ENCODE results near the gene KCNK4. TPM values are rescaled to one million over a fixed set of nuclear protein-coding genes. Genes with fewer than 3 reads are reported as not detected.

The KCNK4 gene
- total RNA-seq, 2 donors from 2014 or later = not detected

GRCh38 chr11:64303109-64304031 lies 12.3 kb downstream of the KCNK4 start:
- TF ChIP-seq CTCF (IDR thresholded peaks at IDR 0.05) (no peak), POLR2A (IDR thresholded peaks at IDR 0.05) (no peak)
- no peak for DNase-seq
- H3K36me3 ChIP-seq (replicated peaks in 1 of 2; ENCODE audit: insufficient read depth in 1 of 2, low read depth in 2 of 2) = no peaks in the 10 kb centered on the region
- peaks cover 49% of the 10 kb centered on the region for H3K4me1 ChIP-seq
- H3K4me3 ChIP-seq = no peak overlapping the region
- peaks cover 0 to 5% of the 10 kb centered on the region in 2 donors for H3K27me3 ChIP-seq
- H3K27ac ChIP-seq = peak overlapping the region in 2 of 4 donors; percentile 80 to 94
- H3K9me3 ChIP-seq = no peaks in the 10 kb centered on the region
- intact Hi-C loops (cut with DNase I) = no loop called here
- WGBS, 2 donors = 71 to 73% methylated on average over 11 to 13 of the region's 13 CpGs
- no peak for ATAC-seq

GRCh38 chr11:64304032-64304315 lies 12.9 kb downstream of the KCNK4 start:
- no peak for TF ChIP-seq POLR2A (IDR thresholded peaks at IDR 0.05)
- intact Hi-C loops (cut with DNase I) = no loop called here
- 34 to 47% methylated on average over 4 to 5 of the region's 5 CpGs for WGBS, 2 donors
- peak overlapping the region in 3 of 4 donors; percentile 80 to 97 (median 94) for H3K27ac ChIP-seq
- no peak for DNase-seq
- H3K36me3 ChIP-seq (replicated peaks in 1 of 2; ENCODE audit: insufficient read depth in 1 of 2, low read depth in 2 of 2) = no peaks in the 10 kb centered on the region
- peaks cover 0 to 4% of the 10 kb centered on the region in 2 donors for H3K27me3 ChIP-seq
- H3K4me1 ChIP-seq = peaks cover 48% of the 10 kb centered on the region
- ATAC-seq = no peak
- H3K4me3 ChIP-seq = no peak overlapping the region
- H3K9me3 ChIP-seq = no peaks in the 10 kb centered on the region

GRCh38 chr11:64304316-64305072 lies 13.4 kb downstream of the KCNK4 start:
- intact Hi-C loops (cut with DNase I) = no loop called here
- Histone ChIP-seq H3K27me3 (peaks cover 0 to 4% of the 10 kb centered on the region in 2 donors), H3K4me1 (peaks cover 43% of the 10 kb centered on the region), H3K9me3 (no peaks in the 10 kb centered on the region), H3K27ac (peak overlapping the region; percentile 62 to 97 (median 87)), H3K4me3 (peak overlapping the region in 1 of 2 donors; percentile 35), H3K36me3 (replicated peaks in 1 of 2; ENCODE audit: insufficient read depth in 1 of 2, low read depth in 2 of 2) (no peaks in the 10 kb centered on the region)
- ATAC-seq = peak; percentile 41
- TF ChIP-seq POLR2A (IDR thresholded peaks at IDR 0.05) = peak in 1 of 3 donors; percentile 12
- peak; percentile 78 to 94 (median 85) for TF ChIP-seq CTCF (IDR thresholded peaks at IDR 0.05)
- WGBS, 2 donors = 0 to 1% methylated on average over 16 to 46 of the region's 46 CpGs
- peak; percentile 92 to 96 (median 94) for DNase-seq

- TF ChIP-seq CTCF (IDR thresholded peaks at IDR 0.05) (peak in 1 of 7 experiments; percentile 6), POLR2A (IDR thresholded peaks at IDR 0.05) (peak in 2 of 3 donors; percentile 31 to 56)
- WGBS, 2 donors = 0 to 1% methylated on average over 4 to 33 of the region's 81 CpGs
- peak within 1 kb of the TSS; percentile 40 to 58 for H3K4me3 ChIP-seq
- peak within 1 kb of the TSS; percentile 86 to 97 (median 94) for H3K27ac ChIP-seq
- H3K9me3 ChIP-seq = no peaks in the 10 kb centered on the region
- ATAC-seq (peak; percentile 87), DNase-seq (peak; percentile 100)
- H3K36me3 ChIP-seq (replicated peaks in 1 of 2; ENCODE audit: insufficient read depth in 1 of 2, low read depth in 2 of 2) = no peaks in the 10 kb centered on the region
- peaks cover 36% of the 10 kb centered on the region for H3K4me1 ChIP-seq
- H3K27me3 ChIP-seq = no peaks in the 10 kb centered on the region
- intact Hi-C loops (cut with DNase I) = no loop called here
Measured at GRCh38 chr11:64305075-64305690, 14.1 kb downstream of the KCNK4 start, which contains the start of gene ESRRA. TSS of gene ESRRA (plus strand) at chr11:64305524. CDS start at chr11:64307180, 1,656 bp downstream.
